NCI-H526 treated with DMSO at 0.1 percent for 48 hours (cell line): ENCODE results near the gene PLPP7.
A peak's percentile ranks its signal among the peaks of the same experiment; 100 is the strongest.
"Not testable (repeated sequence)": the region's sequence is repeated elsewhere in the genome, so short reads cannot be mapped to it uniquely, and the experiment has no call there.

Source experiments
- DNase-seq: peaks from one replicate; lab custom pipeline; 2025; lab: John Stamatoyannopoulos, UW

Gene PLPP7

GRCh38 chr9:131330814-131331600, 41.5 kb downstream of the PLPP7 start:
- no peak for DNase-seq

GRCh38 chr9:131331996-131332395, 42.5 kb downstream of the PLPP7 start:
- DNase-seq: not testable (repeated sequence)

- DNase-seq: no peak
These were observed 44.5 kb downstream of the PLPP7 start for GRCh38 chr9:131333771-131334628.

- no peak for DNase-seq
These were observed 45.3 kb downstream of the PLPP7 start for GRCh38 chr9:131334629-131335367.

- DNase-seq: no peak
These were observed 45.8 kb downstream of the PLPP7 start for GRCh38 chr9:131335368-131335755.

GRCh38 chr9:131337131-131337848, 47.8 kb downstream of the PLPP7 start:
- DNase-seq: no peak

- not testable (repeated sequence) for DNase-seq
These were observed 49.7 kb downstream of the PLPP7 start for GRCh38 chr9:131339212-131339611.

GRCh38 chr9:131344931-131345535, 55.5 kb downstream of the PLPP7 start:
- not testable (repeated sequence) for DNase-seq

GRCh38 chr9:131346559-131346958, 57.0 kb downstream of the PLPP7 start:
- no peak for DNase-seq

GRCh38 chr9:131347376-131348020, 58.0 kb downstream of the PLPP7 start:
- no peak for DNase-seq

- DNase-seq: no peak
These were observed 59.4 kb downstream of the PLPP7 start for GRCh38 chr9:131348631-131349521.

GRCh38 chr9:131349522-131349880, 60.0 kb downstream of the PLPP7 start:
- DNase-seq: no peak

GRCh38 chr9:131349881-131350563, 60.5 kb downstream of the PLPP7 start:
- DNase-seq: peak; percentile 52

- DNase-seq: not testable (repeated sequence)
These were observed 67.0 kb downstream of the PLPP7 start for GRCh38 chr9:131356479-131356878.

- DNase-seq: no peak
These were observed 69.0 kb downstream of the PLPP7 start for GRCh38 chr9:131358556-131358955.
